SU-DHL-6 (cell line): ENCODE data around the gene RTRAF.

Source experiments
- H2AFZ ChIP-seq: fragments of 200-600 bp; sonication (generic); 2 replicates; pipeline ENCODE4 v1.6.1; 2014; ENCODE audit warnings: low read depth, mild to moderate bottlenecking, moderate library complexity, mixed read lengths, antibody characterized with exemption, low read length; ENCODE audit not compliant: severe bottlenecking
- H3F3A ChIP-seq: fragments of 200-600 bp; shearing (Covaris generic); 2 replicates; pipeline ENCODE4 v1.6.0; 2016; ENCODE audit warnings: antibody characterized with exemption, mild to moderate bottlenecking; ENCODE audit not compliant: insufficient read depth
- H3K27ac ChIP-seq: fragments of 200-600 bp; sonication (generic); 2 replicates; pipeline ENCODE4 v1.5.1; 2016; ENCODE audit warnings: low read depth, mild to moderate bottlenecking, low read length, moderate library complexity, mixed read lengths
- H3K27me3 ChIP-seq: fragments of 200-600 bp; sonication (generic), shearing (Covaris generic); 2 replicates; pipeline ENCODE4 v1.6.0; 2014; ENCODE audit warnings: mild to moderate bottlenecking, low read length
- H3K36me3 ChIP-seq: fragments of 200-600 bp; sonication (generic); 2 replicates; pipeline ENCODE4 v1.6.1; 2014; ENCODE audit warnings: mild to moderate bottlenecking, low read length, mixed read lengths
- H3K4me2 ChIP-seq: fragments of 300-600, 200-600 bp; shearing (Covaris generic), sonication (generic); 2 replicates; pipeline ENCODE4 v1.6.0; 2014; ENCODE audit warnings: low read length, low read depth, mild to moderate bottlenecking; ENCODE audit not compliant: poor library complexity, severe bottlenecking
- H3K4me3 ChIP-seq: fragments of 200-600 bp; sonication (generic); 2 replicates; pipeline ENCODE4 v1.5.1; 2014; ENCODE audit warnings: antibody characterized with exemption, low read length, mild to moderate bottlenecking, mixed read lengths; ENCODE audit not compliant: insufficient read depth, poor library complexity, severe bottlenecking
- H3K79me2 ChIP-seq: fragments of 200-600 bp; sonication (generic); 2 replicates; pipeline ENCODE4 v1.6.1; 2014; ENCODE audit warnings: mild to moderate bottlenecking, low read length, moderate library complexity; ENCODE audit not compliant: insufficient read depth
- H3K9ac ChIP-seq: fragments of 200-600 bp; sonication (generic); 2 replicates; pipeline ENCODE4 v1.7.0; 2014; ENCODE audit warnings: mild to moderate bottlenecking, low read length
- H3K9me2 ChIP-seq: fragments of 200-600 bp; sonication (generic); replicated peaks from 2 replicates; pipeline ENCODE4 v1.6.1; 2014; ENCODE audit warnings: low read length; ENCODE audit not compliant: insufficient read depth
- H3K9me3 ChIP-seq: fragments of 200-600 bp; sonication (generic); 2 replicates; pipeline ENCODE4 v1.6.1; 2014; ENCODE audit warnings: low read length, mixed read lengths; ENCODE audit not compliant: insufficient read depth
- H4K20me1 ChIP-seq: fragments of 200-600 bp; sonication (generic); 2 replicates; pipeline ENCODE4 v1.6.1; 2014; ENCODE audit warnings: low read depth, mild to moderate bottlenecking, antibody characterized with exemption, low read length, moderate library complexity, mixed read lengths
- CTCF ChIP-seq: fragments of 200-600 bp; sonication (generic); IDR thresholded peaks from one replicate; pipeline ENCODE4 v1.5.1; 2017; ENCODE audit warnings: antibody characterized with exemption, mild to moderate bottlenecking, low read length, moderate library complexity; ENCODE audit not compliant: insufficient read depth, poor library complexity, severe bottlenecking
- EZH2phosphoT487 ChIP-seq: fragments of 200-600 bp; sonication (generic), shearing (Covaris generic); conservative IDR thresholded peaks from 2 replicates; pipeline ENCODE4 v1.6.1; 2018; ENCODE audit warnings: mild to moderate bottlenecking, antibody characterized with exemption, low read length, moderate library complexity, mixed read lengths

Gene RTRAF

GRCh38 chr14:52018252-52018651 lies 28.9 kb downstream of the RTRAF start:
- no peak overlapping the region for H3K9ac ChIP-seq
- no peaks in the 10 kb centered on the region for H4K20me1 ChIP-seq
- H3K27ac ChIP-seq: no peak overlapping the region
- H3K4me2 ChIP-seq: no peak overlapping the region
- no peaks in the 10 kb centered on the region for H3K79me2 ChIP-seq
- H3F3A ChIP-seq: no peaks in the 10 kb centered on the region
- H2AFZ ChIP-seq: no peak overlapping the region
- no peak for TF ChIP-seq EZH2phosphoT487
- no peak for TF ChIP-seq CTCF
- no peaks in the 10 kb centered on the region for H3K27me3 ChIP-seq
- no peak overlapping the region for H3K4me3 ChIP-seq
- no peaks in the 10 kb centered on the region for H3K9me2 ChIP-seq
- no peaks in the 10 kb centered on the region for H3K9me3 ChIP-seq
- H3K36me3 ChIP-seq: no peaks in the 10 kb centered on the region

- Histone ChIP-seq H3K27me3 (no peaks in the 10 kb centered on the region), H3K4me3 (no peak overlapping the region), H3K9ac (no peak overlapping the region), H2AFZ (no peak overlapping the region), H3K9me3 (no peaks in the 10 kb centered on the region), H3K4me2 (no peak overlapping the region), H3K9me2 (no peaks in the 10 kb centered on the region), H3K36me3 (no peaks in the 10 kb centered on the region), H3K79me2 (no peaks in the 10 kb centered on the region), H3F3A (no peaks in the 10 kb centered on the region), H4K20me1 (no peaks in the 10 kb centered on the region), H3K27ac (no peak overlapping the region)
- TF ChIP-seq CTCF (no peak), EZH2phosphoT487 (no peak)
These were observed 29.6 kb downstream of the RTRAF start for GRCh38 chr14:52018970-52019369.

- Histone ChIP-seq H3K79me2 (no peaks in the 10 kb centered on the region), H4K20me1 (no peaks in the 10 kb centered on the region), H3K27ac (no peak overlapping the region), H3K36me3 (no peaks in the 10 kb centered on the region), H3K9me3 (no peaks in the 10 kb centered on the region), H3F3A (no peaks in the 10 kb centered on the region), H2AFZ (no peak overlapping the region), H3K4me2 (no peak overlapping the region), H3K9me2 (no peaks in the 10 kb centered on the region), H3K9ac (no peak overlapping the region), H3K27me3 (no peaks in the 10 kb centered on the region), H3K4me3 (no peak overlapping the region)
- TF ChIP-seq EZH2phosphoT487 (no peak), CTCF (no peak)
These were observed 30.9 kb downstream of the RTRAF start for GRCh38 chr14:52020161-52020714.
